Glomerular endothelial cell (primary cell): Measurements from ENCODE around the gene GPHA2. TPM values are rescaled to one million over a fixed set of nuclear protein-coding genes. Genes with fewer than 3 reads are reported as not detected.

Source experiments
- DNase-seq: peaks from one replicate; pipeline ENCODE4 v3.0.0-alpha.2; 2011; ENCODE audit warnings: low read depth, low spot score; ENCODE audit errors: extremely low read depth
- total RNA-seq: library from RNA; depleted of rRNA; stranded (reverse); fragments of >200 nt; gene quantifications from 2 replicates; pipeline ENCODE4 v1.2.3, GENCODE V29; 2015

The GPHA2 gene
- total RNA-seq, 1 donor from 2014 or later: not detected

DNA sequence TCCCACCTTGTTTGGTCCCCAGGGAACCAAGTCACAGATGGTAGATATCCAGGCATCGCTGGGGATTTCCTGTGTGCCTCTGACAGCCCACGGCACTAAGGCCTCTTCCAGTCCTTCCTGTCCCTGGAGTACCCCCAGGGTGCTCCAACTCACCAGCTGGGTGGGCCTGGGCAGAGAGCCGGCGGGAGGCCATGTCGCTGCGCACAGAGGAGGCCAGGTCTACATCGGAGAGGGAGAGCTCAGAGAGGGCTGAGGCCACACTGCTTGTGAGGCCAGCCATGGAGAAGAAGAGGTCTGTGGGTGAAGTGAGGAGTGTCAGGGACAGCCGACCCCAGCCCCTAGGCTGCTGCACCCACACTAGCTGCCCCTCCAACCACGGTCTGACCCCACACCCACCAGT, 24.0 kb downstream of the GPHA2 start:
- no peak for DNase-seq

DNA sequence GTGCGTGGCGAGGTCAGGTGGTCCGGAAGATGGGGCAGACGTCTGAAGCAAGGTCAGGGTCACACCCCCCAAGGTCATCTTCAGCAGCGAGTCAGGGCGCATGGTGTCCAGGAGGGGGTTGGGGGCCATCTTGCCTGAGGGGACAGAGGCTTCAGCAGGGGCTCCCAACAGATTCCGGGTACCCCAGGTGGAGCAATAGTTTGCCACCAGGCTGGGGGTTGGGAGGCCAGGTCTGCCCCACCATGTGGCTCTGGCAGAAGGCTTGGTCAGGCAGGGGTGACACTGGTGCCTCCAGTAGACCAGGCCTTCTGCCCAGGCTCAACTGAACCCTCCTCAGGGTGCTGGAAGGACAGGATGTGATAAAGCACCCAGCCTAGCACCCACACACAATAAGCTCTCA, 24.6 kb downstream of the GPHA2 start:
- DNase-seq: no peak

DNA sequence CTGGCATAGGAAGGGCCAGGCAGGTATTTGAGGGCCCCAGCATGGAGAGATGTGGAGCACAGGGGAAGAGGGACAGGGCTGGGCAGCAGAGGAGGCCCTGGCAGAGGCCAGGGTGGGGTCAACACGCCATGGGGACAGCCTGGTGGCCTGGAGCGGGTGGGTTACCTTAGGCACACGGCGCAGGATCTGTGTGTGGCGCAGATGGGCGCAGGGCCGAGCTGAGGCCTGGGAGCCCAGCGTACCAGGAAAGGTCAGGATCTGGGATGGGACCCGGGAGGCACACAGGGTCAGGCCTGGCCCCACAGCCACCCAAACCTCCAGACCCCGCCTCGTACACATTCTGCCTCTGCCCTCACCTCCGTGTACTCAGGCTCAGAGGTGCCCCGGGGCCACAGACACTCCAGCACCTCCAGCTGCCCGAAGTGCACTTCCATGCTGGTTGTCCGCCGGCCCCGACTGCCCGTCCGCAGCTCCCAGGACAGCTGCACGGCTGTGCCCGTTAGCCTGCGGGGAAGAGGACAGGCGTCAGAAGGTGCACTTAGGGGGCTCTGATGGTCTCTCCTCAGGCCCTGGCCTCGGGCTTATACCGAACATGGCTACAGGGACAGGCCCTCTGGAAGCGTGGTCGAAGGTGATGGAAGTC, 25.1 kb downstream of the GPHA2 start:
- DNase-seq: no peak

DNA sequence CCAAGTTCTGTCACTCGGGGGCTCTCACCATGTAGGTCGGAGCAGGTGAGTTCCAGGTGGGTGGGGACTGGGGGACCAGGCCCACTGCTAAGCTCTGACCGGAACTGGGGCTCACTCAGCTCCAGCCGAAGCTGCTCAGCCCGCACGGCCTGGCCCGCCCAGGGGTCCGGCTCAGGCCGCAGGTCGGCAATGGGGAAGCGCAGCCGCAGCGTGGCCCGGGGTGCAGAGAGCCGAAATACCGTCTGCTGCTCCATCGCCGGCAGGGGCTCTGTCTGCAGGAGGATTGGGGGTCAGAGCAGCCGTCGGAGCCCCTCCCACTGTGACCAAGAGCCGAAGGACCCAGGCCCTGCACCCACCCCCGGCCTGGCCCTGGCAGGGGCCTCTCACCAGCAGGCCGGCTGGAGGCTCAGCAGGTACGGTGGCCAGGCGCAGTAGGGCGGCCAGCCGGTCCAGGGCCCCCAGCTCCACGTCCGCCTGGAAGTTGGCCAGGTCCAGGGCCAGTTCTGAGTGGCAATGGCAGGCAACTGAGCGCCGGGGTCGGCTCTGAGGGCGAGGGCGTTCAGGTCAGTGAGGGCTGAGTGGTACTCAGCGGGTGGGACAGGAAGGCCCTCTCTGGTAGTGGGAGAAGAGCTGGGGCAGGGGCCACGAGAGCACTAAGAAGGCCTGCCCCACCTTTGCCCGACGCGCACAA, 25.9 kb downstream of the GPHA2 start:
- no peak for DNase-seq

DNA sequence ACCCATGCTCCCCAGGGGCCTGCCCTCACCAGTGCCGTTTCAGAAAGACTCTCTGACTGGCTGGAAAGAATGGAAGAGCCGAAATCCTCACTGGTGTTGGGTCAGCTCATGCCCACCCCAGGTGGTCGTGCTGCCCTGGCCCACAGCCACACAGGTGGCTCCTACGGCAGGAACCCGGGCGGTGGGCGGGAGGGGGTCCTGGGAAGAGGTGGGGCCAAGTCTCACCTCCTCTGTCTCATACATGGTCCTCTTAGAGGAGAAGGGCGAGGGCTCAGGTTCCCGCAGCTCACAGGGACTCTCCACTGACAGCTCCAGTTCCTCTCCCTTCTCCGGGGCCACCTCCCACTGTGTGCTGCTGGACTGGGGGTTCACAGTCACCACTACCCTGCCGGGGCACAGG, 26.9 kb downstream of the GPHA2 start:
- DNase-seq: no peak

DNA sequence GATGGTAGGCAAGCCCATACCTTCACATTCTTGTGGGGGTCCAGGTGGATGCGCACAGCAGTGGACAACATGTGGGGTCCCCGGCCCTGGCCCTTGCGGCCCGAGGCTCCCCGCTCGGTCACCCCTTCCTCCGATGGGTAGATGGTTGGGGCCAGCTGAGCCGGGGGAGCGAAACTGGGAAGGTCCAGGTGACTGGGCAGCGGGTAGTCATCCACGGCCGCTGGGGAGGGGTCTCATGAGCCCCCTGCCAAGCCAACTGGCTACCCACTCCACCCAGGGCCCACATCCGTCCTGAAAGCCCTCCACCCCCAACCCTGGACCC, 29.4 kb downstream of the GPHA2 start:
- no peak for DNase-seq

DNA sequence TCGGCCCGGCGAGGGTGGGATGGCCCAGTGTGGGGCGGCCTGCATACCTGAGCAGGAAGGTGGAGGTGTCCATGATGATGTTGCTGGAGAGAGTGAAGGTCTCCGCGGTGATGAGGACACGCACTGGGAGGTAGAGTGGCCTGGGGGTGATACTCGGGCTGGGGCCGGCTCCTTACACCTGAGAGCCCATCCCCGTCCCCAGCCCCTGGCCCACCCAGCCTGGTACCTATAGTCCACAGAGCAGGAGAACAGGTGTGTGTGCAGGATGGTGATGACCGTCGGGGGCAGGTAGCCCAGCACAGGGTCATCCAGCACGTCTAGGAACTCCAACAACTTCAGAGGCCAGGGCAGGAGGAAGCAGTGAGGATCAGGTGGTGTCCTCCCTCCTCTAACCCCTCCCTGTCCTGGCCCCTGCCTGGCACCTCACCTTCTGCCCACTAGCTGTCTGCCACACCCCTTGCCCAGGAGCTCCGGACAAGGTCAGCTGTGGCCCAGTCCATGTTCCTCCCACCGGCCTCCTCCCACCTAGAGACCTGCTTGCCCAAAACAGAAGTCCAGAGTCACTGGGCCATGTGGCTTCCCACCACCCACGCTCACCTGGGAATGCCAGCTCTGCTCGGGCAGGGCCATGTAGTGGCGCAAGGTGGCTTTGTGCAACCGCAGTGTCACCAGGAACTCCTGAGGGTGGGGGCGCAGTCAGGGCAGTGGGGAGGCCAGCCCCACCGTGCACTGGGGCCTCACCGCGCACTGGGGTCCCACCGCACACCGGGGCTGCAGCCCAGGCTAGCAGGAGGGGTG, 30.0 kb downstream of the GPHA2 start:
- DNase-seq: no peak

DNA sequence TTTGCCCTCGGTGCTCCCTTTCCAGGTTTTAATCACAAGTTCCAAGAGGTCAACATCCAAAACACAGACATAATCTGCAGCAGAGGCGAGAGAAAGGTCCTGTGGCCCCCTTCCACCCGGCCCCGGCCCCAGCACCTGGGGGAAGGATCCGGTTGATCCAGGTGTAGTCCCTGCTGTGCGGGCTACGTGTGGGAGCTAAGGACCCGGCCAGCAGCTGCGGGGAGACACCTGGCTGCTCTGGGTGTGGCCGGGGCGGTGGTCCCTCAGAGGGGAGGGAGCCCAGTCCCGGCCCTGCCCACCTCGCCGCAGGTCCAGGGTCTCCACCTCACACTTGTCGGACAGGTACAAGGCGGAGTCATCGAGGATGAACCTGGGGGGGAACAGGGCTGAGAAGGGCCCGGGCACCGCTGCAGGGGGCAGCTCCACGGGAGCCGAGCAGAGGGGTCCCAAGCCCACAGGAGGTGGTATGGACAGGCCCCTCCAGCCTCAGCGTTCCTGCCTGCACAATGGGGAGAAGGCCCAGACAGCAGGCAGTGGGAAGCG, 32.3 kb downstream of the GPHA2 start:
- DNase-seq: no peak

DNA sequence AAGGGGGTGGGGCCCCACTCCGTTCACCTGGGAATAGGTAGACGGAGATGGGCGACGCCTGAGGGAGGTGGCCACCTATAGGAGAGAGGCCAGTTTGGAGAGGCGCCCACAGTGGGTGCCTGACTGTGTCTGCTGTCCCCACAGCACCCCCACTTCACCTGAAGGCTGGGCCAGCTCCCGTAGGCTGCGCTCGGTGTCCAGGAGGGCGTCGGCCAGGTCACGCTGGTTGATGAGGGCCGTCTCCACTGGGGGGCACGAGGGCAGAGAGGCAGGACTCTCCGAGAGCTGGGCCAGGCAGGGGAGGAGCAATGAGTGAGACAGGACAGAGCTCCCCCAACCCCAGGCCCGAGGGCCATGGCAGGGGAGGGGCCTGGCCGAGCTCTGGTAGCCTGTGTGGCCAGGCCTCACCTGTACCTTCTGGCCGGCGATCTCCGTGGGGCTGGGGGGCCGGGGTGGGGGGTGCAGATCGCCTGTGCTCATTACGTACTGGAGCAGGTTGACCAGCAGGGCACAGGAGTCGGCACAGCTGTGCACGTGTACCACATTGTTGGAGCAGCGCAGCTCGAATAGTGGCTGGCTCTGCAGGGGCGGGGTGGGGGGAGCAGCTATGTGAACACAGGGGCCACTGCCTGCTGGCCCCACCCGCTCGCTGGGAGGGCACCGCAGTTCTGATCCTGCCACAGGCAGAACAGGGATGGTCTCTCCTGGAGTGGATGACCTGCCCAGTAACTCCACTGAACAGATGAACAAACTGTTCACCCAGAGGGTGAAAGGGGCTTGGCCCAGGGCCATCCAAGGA, 33.4 kb downstream of the GPHA2 start:
- DNase-seq: no peak

DNA sequence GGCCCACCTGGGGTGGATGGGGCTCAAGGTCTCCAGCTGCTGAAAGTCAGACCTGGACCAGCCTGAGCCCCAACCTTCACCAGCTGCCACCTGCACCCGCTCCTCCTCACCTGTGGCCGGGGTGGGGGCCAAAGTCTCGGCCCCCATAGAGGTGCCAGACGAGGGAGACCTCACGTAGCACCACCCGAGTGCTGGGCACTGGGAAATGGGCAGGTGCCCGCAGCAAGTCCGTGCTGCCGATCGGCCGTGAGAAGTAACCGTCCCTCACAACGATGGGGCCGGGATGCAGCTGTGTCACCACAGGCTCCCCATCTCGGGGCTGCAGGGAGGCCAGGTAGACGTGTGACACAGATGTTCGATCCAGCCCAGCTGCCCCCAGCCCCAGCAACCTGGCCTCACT, 34.9 kb downstream of the GPHA2 start:
- no peak for DNase-seq

DNA sequence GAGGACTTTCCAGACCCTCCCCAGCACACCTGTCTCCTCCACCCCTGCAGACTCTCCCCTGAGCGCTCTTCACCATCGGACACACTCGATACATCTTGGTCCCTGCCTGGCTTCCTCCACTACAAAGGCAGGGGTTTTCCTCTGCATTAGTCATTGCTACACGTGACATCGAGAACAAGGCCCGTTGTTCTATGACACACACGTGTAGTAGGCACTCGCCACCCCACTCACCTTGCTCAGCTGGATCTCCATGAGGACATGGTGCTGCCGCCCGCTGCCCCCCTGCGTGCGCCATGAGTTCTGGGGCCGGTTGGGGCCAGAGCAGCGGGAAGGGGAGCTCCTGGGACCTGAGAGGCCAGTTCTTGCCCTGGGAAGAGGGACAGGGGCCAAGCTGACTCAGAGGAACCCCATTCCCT, 35.4 kb downstream of the GPHA2 start:
- no peak for DNase-seq

DNA sequence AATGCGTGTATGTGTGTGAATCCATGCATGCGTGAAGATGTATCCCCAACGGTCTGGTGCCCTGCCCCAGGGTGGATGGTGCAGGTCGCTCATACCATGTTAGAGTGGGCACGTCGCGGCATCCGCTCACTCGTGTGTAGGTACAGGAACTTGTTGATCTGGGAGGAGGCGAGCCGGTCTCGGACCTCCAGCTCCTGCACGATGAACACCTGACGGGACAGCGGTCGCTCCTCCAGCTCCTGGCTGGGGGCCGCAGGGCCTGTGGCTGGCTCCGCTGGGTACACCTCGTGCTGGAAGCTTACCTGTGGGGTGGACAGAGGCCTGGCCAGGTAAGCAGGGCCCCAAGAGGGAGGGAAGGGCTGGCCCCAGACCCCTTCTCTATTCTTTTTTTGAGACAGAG, 37.2 kb downstream of the GPHA2 start:
- DNase-seq: no peak

DNA sequence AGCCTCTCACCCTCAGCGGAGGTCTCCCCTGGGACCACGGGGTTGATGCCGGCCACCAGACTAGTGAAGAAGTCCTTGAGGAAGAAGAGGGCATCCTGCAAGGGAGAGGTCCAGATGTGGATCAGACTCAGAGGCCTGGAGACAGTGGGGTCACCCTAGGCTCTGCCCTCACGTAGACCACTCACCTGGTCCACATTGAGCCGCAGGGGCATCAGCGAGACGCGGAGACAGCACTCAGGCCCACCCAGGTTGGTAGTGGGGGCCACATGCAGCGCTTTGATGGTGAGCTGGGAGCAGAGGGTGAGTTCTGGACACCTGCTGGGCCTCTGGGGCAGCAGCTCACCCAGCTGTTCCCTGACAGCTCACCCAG, 37.6 kb downstream of the GPHA2 start:
- no peak for DNase-seq

DNA sequence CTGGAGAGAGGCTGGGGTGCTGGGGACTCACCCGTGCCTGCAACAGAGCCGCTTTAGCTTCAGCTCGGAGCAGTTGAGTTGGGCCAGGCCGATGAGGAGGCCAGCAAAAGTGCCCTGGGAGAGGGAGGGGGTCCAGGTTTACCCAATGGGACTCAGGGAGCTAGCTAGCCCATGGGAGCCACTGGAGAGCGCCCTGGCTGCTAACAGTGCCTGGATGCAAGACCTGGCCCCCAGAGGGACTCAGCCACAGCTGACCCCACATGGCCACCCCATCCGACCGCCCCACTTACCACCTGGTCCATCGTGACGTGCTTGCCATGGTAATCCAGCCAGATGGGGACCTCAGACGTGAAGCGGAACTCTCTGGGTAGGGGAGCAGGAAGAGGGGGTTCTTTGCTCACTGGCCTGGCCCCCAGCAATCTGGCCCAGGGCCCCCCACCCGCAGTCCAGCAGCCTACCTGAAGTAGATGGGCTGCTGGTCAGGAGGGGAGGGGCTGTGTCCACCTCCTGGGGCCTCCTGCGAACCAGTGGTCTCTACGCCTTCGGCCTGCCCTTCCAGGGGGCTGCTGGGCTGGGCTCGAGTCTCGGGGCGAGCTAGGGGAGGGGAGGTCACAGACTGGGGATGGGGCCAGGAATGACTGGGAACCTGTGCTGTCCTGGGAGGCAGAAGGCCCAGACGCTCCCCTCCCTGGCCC, 38.2 kb downstream of the GPHA2 start:
- DNase-seq: no peak

DNA sequence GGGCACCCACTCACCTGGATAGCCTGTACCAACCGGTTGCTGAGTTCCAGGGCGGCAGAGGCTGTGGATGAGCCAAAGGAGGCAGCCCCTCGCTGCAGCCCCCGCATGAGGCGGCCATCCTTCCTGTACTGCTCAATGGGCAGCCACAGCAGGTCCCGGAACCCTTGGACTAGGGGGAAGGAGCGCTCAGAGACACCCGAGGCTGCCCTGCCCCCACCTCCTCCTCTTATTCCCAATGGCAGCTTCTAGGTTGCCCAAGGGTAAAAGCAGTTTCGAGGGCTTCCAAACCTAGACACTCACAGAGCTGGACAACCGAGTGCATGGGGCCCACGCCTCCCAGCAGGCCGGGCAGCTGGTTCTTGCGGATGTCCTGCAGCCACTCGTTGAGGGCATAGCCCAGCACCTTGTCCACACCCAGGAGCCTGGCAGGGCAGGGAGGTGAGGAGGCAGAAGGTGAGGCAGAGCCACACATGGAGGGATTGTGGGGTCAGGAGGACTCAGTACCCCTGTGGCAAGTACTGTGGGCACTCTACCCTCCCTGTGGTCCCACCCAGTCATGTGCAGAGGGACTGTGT, 39.2 kb downstream of the GPHA2 start:
- DNase-seq: no peak

DNA sequence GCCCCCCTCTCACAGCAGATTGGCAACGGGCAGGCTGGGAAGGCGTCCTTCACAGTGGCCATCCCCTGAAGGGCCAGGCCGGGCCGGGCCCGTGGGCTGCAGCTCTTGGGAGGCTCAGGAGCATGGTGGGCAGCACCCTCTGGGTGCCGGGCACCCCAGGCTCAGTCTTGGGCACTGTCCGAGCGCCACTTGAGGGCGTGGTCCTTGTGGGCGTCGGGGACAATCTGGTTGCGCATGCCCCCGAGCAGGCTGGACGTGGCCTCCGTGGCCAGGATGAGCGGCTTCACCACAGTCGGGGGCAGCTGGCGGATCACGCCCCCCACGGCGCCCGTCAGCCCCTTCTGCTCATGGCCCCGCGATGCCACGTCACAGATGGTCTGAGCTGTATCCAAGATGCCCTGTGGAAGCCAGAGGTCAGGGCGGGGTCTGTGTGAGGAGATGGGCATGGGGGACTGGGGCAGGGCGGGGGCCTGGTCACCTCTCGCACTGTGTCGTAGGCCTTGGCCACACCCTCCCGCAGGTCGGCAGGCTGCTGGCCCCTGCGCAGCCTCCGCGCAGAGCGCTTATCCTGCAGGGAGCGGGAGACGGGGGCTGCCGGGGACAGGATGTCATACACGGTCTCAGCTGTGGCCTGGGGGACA, 40.8 kb downstream of the GPHA2 start:
- DNase-seq: no peak

DNA sequence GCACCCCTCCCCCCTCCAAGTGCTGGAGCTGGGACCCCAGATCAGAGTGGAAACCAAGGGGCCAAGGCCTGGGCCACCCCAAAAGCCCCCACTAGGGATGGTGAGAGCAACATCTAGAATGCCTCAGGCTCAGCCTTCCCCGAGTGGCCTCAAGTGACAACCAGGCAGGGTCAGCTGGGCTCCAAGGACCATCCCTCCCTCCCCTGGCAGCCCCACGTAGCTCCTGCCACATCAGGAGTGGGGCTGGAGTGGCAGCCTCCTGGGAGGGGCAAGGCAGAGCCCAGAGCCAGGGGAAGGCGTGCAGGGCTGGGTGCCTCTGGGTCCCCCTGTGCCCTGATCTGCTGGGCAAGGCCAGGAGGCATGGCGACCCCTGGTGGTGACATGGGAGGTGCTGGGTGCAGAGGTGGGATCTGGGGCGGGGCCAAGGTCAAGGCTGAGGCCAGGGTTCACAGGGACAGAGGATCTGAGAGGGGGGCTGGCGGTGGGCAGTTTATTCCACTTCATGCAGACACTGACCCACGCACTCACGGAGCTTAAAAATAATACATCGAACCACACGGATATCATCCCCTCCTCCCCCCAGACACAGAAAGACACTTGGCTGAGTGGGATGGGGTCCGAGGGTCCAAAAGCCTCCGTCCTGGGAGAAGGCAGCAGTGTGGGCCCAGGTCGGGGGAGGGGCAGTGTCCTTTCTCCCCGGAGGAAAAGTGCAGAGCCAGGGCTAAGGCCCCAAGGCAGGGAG, 41.5 kb downstream of the GPHA2 start:
- no peak for DNase-seq

DNA sequence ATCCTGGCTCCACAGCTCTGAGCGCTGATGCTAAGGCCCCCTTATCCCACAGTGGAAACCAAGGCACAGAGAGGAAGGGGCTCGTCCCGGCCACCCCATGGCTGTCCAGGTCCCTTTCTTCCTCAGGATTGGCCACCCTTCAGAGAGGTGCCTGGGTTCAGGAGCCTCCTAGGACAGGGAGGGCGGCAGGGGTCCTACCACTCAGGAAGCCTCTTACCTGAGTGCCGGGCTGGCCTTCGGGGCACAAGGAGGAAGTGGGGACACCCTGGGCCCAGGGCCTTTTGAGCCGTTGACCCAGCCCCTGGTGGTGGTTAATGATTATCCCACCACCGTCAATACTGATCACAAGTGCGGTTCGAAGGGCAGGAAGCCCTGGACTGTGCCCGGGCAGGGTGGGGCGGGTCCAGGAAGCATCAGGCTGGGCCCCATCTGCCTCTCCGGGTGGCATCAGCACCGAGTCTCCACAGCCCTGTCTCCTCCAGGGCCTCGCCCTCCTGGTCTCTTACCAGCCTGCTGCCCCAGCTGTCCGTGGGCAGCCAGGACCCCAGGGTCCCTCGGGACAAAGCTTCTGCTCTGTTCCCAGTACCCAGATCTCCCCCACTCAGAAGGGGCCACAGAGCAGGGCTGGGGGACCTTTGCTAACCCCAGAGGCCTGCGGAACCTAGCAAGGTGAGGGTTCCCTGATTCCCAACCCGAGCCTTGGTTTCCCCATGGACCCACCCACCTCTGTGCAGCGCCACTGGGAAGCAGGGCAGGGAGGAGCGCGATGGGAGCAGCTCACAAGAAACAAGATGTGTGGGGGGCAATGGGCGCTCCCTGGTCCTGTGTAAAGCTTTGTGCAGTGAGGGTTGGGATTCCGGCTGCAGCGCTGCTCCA, 42.3 kb downstream of the GPHA2 start:
- no peak for DNase-seq
